Vagina (tissue), 2 donors: ENCODE results near the gene THADA. TPM values are rescaled to one million over a fixed set of nuclear protein-coding genes. Genes with fewer than 3 reads are reported as not detected.

Experiments used
- DNase-seq, 2 donors: peaks; one replicate each; pipeline ENCODE4 v3.0.0-alpha.2; 2017; ENCODE audit errors: extremely low spot score in 2 of 2
- H3K27ac ChIP-seq: fragments of 200-600 bp; sonication (generic); one replicate; pipeline ENCODE4 v1.5.1; 2019
- H3K27me3 ChIP-seq: fragments of 200-600 bp; sonication (generic); one replicate; pipeline ENCODE4 v1.5.1; 2019
- H3K36me3 ChIP-seq, 2 donors: fragments of 200-600 bp; sonication (generic); one replicate each; pipeline ENCODE4 v1.5.1; 2017 to 2019
- H3K4me1 ChIP-seq: fragments of 200-600 bp; sonication (generic); one replicate; pipeline ENCODE4 v1.5.1; 2019
- H3K4me3 ChIP-seq, 2 donors: fragments of 200-600 bp; sonication (generic); 1 replicate in 1 of 2; 2 replicates in 1 of 2; pipeline ENCODE4 v1.5.1; 2016 to 2019
- H3K9me3 ChIP-seq: fragments of 200-600 bp; sonication (generic); one replicate; pipeline ENCODE4 v1.5.1; 2019
- POLR2A ChIP-seq, 2 donors: fragments of 450-650 bp; IDR thresholded peaks; one replicate each; pipeline ENCODE4 v1.6.1; 2017; ENCODE audit warnings: antibody characterized with exemption in 2 of 2, mild to moderate bottlenecking in 2 of 2, moderate library complexity in 2 of 2
- POLR2AphosphoS5 ChIP-seq, 2 donors: sonication (generic); formaldehyde crosslinking; IDR thresholded peaks; one replicate each; pipeline ENCODE4 v1.9.0; 2017; ENCODE audit warnings: antibody characterized with exemption in 2 of 2, mild to moderate bottlenecking in 2 of 2, low read depth in 1 of 2; ENCODE audit not compliant: insufficient read depth in 1 of 2
- intact Hi-C: fragments of 100-400 bp; cut with DNase I; formaldehyde crosslinking; loops from one replicate; pipeline ENCODE4 v1.15.1; 2023
- total RNA-seq: library from RNA; depleted of rRNA; stranded (reverse); fragments of >200 nt; gene quantifications from one replicate; pipeline ENCODE4 v1.2.3, GENCODE V29; 2016
- TF ChIP-seq, protein P1 (sequence below), 3 experiments: fragments of 450-650 bp in 2 of 3; fragments of 200-600 bp in 1 of 3; sonication (generic) in 1 of 3; IDR thresholded peaks; one replicate each; pipeline ENCODE4 v1.5.1; 2017 to 2019; ENCODE audit warnings: antibody characterized with exemption in 3 of 3, mild to moderate bottlenecking in 2 of 3, moderate library complexity in 2 of 3

THADA gene
- total RNA-seq, 1 donor from 2014 or later = 32.2 TPM

DNA sequence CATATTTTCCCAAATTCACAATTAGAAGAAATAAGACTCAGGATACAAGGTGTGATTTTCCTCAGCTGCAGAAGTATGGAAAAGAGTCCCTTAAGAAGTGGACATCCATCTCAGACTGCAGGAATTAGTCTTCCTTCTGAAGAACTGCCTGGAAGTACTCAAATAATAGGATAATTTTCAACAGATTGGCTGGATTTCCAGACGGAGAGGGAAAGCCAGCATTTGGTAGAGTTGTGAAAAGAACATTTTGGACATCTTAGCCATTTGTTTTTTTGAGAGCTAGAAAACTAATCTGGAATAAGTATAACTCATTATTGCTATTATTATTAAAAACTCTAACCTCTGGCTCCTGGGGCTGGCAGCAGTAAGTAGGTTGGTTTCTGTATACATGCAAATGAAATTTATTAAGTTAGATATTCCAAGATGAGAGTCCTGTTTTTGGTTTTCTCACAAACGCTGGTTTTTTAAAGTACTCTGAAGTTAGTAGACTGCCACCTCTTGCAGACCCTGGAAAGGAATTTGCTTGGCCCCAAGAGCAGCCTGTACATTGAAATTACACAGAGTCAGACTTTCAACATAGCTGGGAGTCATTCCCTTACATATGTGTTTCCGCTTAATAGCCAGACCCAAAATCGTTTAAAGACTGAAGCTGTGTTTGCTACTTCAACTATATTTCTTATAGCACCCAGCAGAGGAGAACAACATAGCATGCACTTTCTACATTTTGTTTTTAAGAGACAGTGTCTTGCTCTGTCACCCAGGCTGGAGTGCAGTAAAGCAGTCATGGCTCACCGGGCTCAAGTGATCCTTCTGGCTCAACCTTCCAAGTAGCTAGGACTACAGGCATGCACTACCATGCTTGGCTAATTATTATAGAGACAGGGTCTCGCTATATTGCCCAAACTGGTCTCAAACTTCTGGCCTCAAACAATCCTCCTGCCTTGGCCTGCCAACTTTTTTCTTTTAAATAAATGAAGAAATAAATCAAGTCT lies 142.4 kb downstream of the THADA start:
- DNase-seq = no peak
- no peak overlapping the region for H3K4me3 ChIP-seq
- intact Hi-C loops = no loop called here
- H3K4me1 ChIP-seq = peaks cover 33% of the 10 kb centered on the region
- TF ChIP-seq, protein P1, sequence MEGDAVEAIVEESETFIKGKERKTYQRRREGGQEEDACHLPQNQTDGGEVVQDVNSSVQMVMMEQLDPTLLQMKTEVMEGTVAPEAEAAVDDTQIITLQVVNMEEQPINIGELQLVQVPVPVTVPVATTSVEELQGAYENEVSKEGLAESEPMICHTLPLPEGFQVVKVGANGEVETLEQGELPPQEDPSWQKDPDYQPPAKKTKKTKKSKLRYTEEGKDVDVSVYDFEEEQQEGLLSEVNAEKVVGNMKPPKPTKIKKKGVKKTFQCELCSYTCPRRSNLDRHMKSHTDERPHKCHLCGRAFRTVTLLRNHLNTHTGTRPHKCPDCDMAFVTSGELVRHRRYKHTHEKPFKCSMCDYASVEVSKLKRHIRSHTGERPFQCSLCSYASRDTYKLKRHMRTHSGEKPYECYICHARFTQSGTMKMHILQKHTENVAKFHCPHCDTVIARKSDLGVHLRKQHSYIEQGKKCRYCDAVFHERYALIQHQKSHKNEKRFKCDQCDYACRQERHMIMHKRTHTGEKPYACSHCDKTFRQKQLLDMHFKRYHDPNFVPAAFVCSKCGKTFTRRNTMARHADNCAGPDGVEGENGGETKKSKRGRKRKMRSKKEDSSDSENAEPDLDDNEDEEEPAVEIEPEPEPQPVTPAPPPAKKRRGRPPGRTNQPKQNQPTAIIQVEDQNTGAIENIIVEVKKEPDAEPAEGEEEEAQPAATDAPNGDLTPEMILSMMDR (IDR thresholded peaks at IDR 0.05) = no peak
- TF ChIP-seq POLR2A (IDR thresholded peaks at IDR 0.05) (no peak), POLR2AphosphoS5 (IDR thresholded peaks at IDR 0.05; ENCODE audit: insufficient read depth in 1 of 2, low read depth in 1 of 2) (no peak)
- no peaks in the 10 kb centered on the region for H3K27me3 ChIP-seq
- no peaks in the 10 kb centered on the region for H3K36me3 ChIP-seq
- H3K27ac ChIP-seq = no peak overlapping the region
- H3K9me3 ChIP-seq = no peaks in the 10 kb centered on the region

DNA sequence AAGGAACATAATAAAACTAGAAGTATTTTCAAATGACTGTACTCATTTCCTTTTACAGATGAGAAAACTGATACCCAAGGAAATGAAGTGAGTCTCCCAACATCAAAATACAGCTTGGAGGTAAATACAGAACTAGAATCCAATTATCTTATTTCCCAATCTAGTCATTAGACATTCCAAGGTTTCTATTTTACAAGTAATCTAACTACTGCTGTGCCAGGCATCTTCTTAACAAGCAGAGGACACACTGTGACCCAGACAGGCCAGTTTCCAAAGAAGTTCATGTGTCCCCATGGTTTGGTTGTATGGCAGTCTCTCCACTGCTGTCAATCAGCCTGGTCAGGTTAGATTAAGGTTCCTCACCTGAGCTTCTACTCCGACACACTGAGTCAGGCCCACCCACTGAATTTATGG lies 143.5 kb downstream of the THADA start:
- intact Hi-C loops = no loop called here
- Histone ChIP-seq H3K9me3 (no peaks in the 10 kb centered on the region), H3K36me3 (no peaks in the 10 kb centered on the region), H3K27ac (no peak overlapping the region), H3K4me1 (peaks cover 22% of the 10 kb centered on the region), H3K27me3 (no peaks in the 10 kb centered on the region), H3K4me3 (no peak overlapping the region)
- DNase-seq = no peak
- TF ChIP-seq POLR2A (IDR thresholded peaks at IDR 0.05) (no peak), POLR2AphosphoS5 (IDR thresholded peaks at IDR 0.05; ENCODE audit: insufficient read depth in 1 of 2, low read depth in 1 of 2) (no peak)
- TF ChIP-seq, protein P1 (IDR thresholded peaks at IDR 0.05) = no peak

GRCh38 chr2:43450617-43451016 lies 145.2 kb downstream of the THADA start:
- Histone ChIP-seq H3K4me1 (peaks cover 18% of the 10 kb centered on the region), H3K4me3 (no peak overlapping the region), H3K27me3 (no peaks in the 10 kb centered on the region), H3K27ac (no peak overlapping the region), H3K9me3 (no peaks in the 10 kb centered on the region), H3K36me3 (no peaks in the 10 kb centered on the region)
- intact Hi-C loops = no loop called here
- DNase-seq = no peak
- no peak for TF ChIP-seq POLR2AphosphoS5 (IDR thresholded peaks at IDR 0.05; ENCODE audit: insufficient read depth in 1 of 2, low read depth in 1 of 2)
- no peak for TF ChIP-seq POLR2A (IDR thresholded peaks at IDR 0.05)
- TF ChIP-seq, protein P1 (IDR thresholded peaks at IDR 0.05) = no peak

GRCh38 chr2:43448822-43449110 lies 147.1 kb downstream of the THADA start:
- no peak overlapping the region for H3K4me3 ChIP-seq
- intact Hi-C loops = no loop called here
- TF ChIP-seq, protein P1 (IDR thresholded peaks at IDR 0.05) = no peak
- no peak for TF ChIP-seq POLR2A (IDR thresholded peaks at IDR 0.05)
- no peak for TF ChIP-seq POLR2AphosphoS5 (IDR thresholded peaks at IDR 0.05; ENCODE audit: insufficient read depth in 1 of 2, low read depth in 1 of 2)
- no peaks in the 10 kb centered on the region for H3K27me3 ChIP-seq
- DNase-seq = no peak
- no peaks in the 10 kb centered on the region for H3K36me3 ChIP-seq
- H3K4me1 ChIP-seq = peaks cover 29% of the 10 kb centered on the region
- no peaks in the 10 kb centered on the region for H3K9me3 ChIP-seq
- H3K27ac ChIP-seq = no peak overlapping the region
